H54 (cell line): ENCODE measurements around the gene BRAF.
"Not testable (repeated sequence)": the region's sequence is repeated elsewhere in the genome, so short reads cannot be mapped to it uniquely, and the experiment has no call there.

Experiments
- DNase-seq: peaks from one replicate; pipeline ENCODE4 v3.0.0; 2011; ENCODE audit warnings: low spot score, mixed read lengths; ENCODE audit not compliant: insufficient read length
- FAIRE-seq: peaks from 3 replicates; lab custom pipeline; 2011; peaks lifted over from hg19 to GRCh38; lab: Jason Lieb, UNC
- POLR2A ChIP-seq: IDR thresholded peaks from 2 replicates; pipeline ENCODE4 v1.6.1; 2011; ENCODE audit warnings: low read depth, mild to moderate bottlenecking, low read length

Gene BRAF

DNA sequence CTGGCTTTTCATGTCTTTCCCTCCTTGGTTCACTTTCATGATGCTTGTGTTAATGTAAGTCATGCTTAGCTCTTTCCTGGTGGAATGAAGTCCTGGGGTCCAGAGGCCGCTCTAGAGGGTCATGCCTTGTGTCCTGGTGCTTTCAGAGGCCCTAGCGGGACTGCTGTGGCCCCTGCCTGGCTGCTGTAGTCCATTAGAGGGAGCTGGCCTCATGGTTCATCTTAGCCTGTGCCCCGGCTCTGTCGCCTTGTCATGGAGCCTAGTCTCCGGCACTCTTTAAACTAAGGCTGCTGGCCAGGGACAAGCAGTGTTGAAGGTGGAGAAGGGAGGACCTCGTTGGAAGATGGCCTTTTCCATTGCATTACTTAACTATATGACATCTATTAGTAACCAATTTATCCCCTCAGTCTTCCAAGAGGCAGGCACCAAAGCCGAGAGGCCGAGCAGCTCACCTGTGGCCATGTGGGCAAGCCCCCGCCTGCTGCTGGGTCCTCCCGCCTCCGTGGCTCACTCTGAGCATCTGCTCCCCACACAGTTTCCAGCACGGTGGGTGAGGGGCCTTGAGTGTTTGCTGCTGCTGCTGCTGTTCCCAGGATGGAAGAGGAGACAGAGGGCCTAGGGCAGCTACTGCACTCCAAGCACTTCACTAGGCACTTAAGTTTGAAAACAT lies 233.2 kb downstream of the BRAF start:
- no peak for TF ChIP-seq POLR2A

GRCh38 chr7:140689199-140690152 lies 235.3 kb downstream of the BRAF start:
- FAIRE-seq (no peak), DNase-seq (no peak)
- TF ChIP-seq POLR2A = no peak

More for the DNA sequence above, 233.2 kb downstream of the BRAF start:
- DNase-seq (no peak), FAIRE-seq (no peak)

GRCh38 chr7:140688341-140688740 lies 236.4 kb downstream of the BRAF start:
- FAIRE-seq = no peak
- DNase-seq = no peak
- TF ChIP-seq POLR2A = no peak

DNA sequence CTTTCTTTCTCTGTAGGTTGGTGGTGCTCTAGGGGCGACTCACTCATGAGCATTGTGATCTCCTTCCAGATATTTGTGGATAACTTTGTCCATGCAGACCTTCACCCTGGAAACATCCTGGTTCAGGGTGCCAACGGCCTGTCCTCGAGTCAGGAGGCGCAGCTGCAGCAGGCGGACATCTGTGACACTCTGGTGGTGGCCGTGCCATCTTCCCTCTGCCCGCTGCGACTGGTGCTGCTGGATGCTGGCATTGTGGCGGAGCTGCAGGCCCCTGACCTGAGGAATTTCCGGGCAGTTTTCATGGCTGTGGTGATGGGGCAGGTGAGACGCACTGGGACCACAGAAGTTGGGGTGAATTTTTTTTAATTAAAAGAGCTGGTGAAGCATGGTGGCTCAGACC lies 237.8 kb downstream of the BRAF start:
- FAIRE-seq (no peak), DNase-seq (no peak)
- TF ChIP-seq POLR2A = no peak

DNA sequence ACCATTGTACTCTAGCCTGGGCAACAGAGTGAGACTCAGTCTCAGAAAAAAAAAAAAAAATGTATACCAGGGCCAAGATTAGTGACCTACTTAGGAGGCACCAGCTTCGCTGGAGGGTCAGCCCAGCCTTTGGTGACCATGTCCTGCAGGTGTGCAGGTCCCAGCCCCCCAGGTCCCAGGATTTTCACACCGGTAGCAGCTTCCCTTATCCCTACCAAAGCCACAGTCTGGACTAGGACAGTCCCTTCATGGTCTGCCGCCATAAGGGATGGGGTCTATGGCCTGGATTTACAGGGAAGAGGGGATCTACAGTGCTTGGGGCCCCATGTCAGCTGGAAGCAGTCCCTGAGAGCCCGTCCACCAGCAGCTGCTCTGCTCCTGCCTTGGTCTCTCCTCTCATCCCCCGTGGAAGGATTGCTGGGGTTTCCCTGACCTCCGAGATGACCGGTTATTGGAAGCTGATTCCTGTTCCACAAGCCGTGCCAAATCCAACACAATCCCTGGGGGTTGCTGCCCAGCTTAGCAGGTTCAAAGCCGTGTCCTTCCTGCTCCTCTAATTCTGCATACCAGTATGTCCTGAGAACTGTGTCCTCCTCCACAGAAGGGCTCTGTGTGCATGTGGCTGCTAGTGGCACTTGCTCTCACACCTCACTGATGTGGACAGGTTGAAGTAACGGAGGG lies 239.2 kb downstream of the BRAF start:
- no peak for DNase-seq
- no peak for FAIRE-seq
- TF ChIP-seq POLR2A = no peak

DNA sequence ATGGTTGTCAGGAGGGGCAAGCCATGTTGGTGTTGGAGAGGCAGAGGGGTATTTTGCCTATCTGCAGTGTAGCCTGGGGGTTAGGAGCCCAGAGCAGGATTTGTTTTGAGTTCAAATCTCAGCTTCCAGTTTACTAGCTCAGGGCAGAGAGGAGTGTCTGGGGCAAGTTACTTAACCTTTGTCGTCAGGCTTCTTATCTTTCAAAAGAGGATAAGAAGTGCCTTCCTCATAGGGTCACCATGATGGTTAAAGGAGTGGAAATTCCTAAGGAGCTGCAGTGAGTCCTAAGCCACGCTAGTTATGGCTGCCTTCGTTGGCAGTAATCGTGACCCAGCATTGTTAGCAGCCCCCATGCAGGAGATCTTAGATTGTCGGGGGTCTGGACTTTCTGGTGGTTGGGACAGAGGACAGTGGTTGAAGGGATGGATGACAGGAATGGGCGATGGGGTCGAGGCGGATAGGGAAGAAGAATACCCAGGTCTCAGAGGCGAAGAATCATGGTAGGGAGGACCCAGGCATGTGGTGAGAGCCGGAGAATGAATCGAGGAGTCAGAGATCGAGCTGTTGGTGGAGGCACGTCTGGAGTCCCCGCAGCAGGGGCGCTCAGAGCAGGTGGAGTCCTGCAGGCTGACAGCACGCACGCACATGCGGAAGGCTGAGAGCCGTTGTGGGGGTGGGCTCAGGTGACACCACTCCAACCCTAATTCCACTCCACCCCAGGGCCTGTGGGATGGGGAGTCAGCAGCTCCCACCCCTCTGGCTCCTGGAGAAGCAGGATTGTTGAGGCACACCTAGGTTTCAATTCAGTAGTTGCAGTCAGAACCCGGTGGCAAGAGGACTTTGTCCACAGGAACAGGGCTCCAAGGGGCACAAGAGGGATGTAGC lies 240.4 kb downstream of the BRAF start:
- no peak for TF ChIP-seq POLR2A
- no peak for DNase-seq
- FAIRE-seq = no peak

DNA sequence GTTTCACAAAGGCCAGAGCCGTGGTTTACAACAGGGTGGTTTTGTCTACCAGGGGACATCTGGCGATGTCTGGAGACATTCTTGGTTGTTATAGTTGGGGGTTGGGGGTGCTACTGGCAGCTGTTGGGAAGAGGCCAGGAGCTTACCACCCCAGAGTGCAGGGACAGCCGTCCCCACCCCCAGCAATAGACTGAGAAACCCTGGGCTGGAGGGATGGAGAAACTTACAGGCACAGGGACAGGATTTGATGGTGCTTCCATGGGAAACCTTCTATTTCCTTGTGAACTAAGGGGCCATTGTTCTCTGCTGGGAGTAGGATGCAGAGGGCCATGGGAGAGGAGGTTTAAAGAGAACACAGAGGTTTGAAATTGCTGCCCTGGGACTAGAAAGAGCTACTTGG lies 241.1 kb downstream of the BRAF start:
- DNase-seq (no peak), FAIRE-seq (no peak)
- TF ChIP-seq POLR2A = no peak

DNA sequence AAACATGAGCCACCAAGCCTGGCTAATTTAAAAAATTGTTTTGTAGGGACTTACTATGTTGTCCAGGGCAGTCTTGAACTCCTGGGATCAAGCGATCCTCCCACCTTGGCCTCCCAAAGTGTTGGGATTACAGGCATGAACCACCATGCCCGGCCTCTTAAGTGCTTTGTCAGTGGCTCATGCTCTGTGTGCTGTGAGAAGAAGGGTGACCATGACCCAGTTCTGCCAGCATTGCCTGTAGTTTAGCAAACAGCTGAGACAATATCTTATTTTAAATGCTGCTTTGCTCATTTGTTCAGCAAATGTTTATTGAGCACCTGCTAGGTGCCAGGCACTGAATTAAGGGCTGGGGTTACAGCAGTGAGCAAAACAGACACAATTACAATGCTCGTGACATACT lies 243.0 kb downstream of the BRAF start:
- no peak for DNase-seq
- FAIRE-seq = no peak
- TF ChIP-seq POLR2A = no peak

GRCh38 chr7:140680886-140681285 lies 243.8 kb downstream of the BRAF start:
- DNase-seq = no peak
- no peak for FAIRE-seq
- no peak for TF ChIP-seq POLR2A

DNA sequence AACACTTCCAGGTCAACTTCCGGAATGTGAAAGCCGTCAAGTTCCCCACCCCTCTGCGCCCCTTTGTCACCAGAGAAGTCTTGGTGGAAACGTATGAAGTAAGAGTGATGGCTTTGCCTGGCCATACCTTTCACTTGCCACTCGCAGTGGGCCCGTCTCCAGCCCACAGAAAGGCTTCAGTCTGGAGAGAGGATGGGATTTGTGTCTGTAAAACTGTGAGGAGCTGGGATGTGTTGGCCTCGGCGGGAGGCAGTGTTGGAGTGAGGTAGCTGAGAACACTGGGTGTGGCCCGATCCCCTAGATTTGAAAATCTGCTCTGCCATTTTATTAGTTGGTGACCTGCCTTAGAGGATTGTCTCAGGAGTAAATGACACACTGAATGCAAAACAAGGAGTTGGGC lies 245.5 kb downstream of the BRAF start:
- no peak for TF ChIP-seq POLR2A
- DNase-seq (no peak), FAIRE-seq (no peak)

DNA sequence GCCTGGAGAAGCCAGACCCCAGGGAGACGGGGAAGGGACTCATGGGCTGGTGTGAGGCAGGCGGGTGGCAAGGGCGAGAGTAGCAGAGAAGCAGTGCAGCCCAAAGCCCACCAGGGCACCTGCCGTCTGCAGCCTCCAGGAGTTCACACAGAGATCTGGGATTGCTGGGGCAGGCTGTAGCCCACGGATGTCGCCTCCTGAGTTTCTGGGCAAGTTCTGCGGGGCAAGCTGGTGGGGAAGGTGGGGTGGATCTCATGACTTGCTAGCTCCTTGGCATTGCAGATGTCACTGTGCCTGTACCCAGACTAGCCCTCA lies 246.0 kb downstream of the BRAF start:
- no peak for DNase-seq
- no peak for TF ChIP-seq POLR2A
- no peak for FAIRE-seq

GRCh38 chr7:140678081-140678815 lies 246.5 kb downstream of the BRAF start:
- no peak for TF ChIP-seq POLR2A
- DNase-seq = no peak
- FAIRE-seq = no peak

- no peak for TF ChIP-seq POLR2A
- no peak for FAIRE-seq
Observed at GRCh38 chr7:140677496-140677895, 247.2 kb downstream of the BRAF start.

DNA sequence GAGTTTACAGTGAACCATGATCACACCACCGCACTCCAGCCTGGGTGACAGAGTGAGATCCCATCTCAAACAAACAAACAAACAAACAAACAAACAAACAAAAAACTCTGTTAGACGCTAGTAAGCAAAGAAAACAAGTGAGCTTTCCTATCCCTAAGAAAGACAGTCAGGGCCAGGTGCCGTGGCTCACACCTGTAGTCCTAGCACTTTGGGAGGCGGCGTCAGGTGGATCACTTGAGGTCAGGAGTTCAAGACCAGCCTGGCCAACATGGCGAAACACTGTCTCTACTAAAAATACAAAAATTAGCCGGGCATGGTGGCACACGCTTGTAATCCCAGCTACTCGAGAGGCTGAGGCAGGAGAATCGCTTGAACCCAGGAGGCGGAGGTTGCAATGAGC lies 247.8 kb downstream of the BRAF start:
- FAIRE-seq, DNase-seq: not testable (repeated sequence)

More at GRCh38 chr7:140677496-140677895, 247.2 kb downstream of the BRAF start:
- no peak for DNase-seq
